ENCODE data around the gene NME2. TPM values are rescaled to one million over a fixed set of nuclear protein-coding genes. Genes with fewer than 3 reads are reported as not detected.
A peak's percentile ranks its signal among the peaks of the same experiment; 100 is the strongest.
"Not testable (repeated sequence)": the region's sequence is repeated elsewhere in the genome, so short reads cannot be mapped to it uniquely, and the experiment has no call there.

Gene NME2
- polyA plus RNA-seq, 5 donors, result 259 to 326 (median 276) TPM

GRCh38 chr17:51144266-51145022 lies 21.8 kb upstream of the NME2 start:
- DNase-seq, result no peak

- no peak for DNase-seq
These were observed 18.6 kb upstream of the NME2 start for GRCh38 chr17:51147650-51148049.

- no peak for DNase-seq
These were observed 17.0 kb upstream of the NME2 start for GRCh38 chr17:51149163-51149562.

- DNase-seq, result no peak
These were observed 15.3 kb upstream of the NME2 start for GRCh38 chr17:51150932-51151331.

GRCh38 chr17:51152766-51153209 lies 13.4 kb upstream of the NME2 start:
- DNase-seq, result no peak

GRCh38 chr17:51153210-51154072 lies 12.8 kb upstream of the NME2 start, which contains the start of gene NME1:
NME1 (plus strand) TSS chr17:51153559; CDS start chr17:51155655, 2,096 bp downstream.
- DNase-seq, result peak; percentile 96 to 98

- no peak for DNase-seq
These were observed 12.0 kb upstream of the NME2 start for GRCh38 chr17:51154176-51154575.

GRCh38 chr17:51155416-51155815 lies 10.8 kb upstream of the NME2 start:
- no peak for DNase-seq

GRCh38 chr17:51159604-51160003 lies 6.6 kb upstream of the NME2 start:
- DNase-seq, result no peak

GRCh38 chr17:51161541-51161940 lies 4.7 kb upstream of the NME2 start:
- DNase-seq, result no peak

GRCh38 chr17:51164911-51165679 lies 1.1 kb upstream of the NME2 start:
- no peak for DNase-seq

GRCh38 chr17:51165680-51166197 lies 472 bp upstream of the NME2 start:
- DNase-seq, result no peak

GRCh38 chr17:51166987-51167931 lies 1.0 kb downstream of the NME2 start:
- peak in 1 of 2 donors; percentile 21 for DNase-seq

GRCh38 chr17:51169340-51169739 lies 3.1 kb downstream of the NME2 start:
- DNase-seq, result no peak

GRCh38 chr17:51170736-51171135 lies 4.5 kb downstream of the NME2 start:
- DNase-seq, result no peak

- DNase-seq, result not testable (repeated sequence)
These were observed 5.8 kb downstream of the NME2 start for GRCh38 chr17:51172030-51172429.

- DNase-seq, result no peak
These were observed 14.3 kb downstream of the NME2 start for GRCh38 chr17:51180486-51180885.

GRCh38 chr17:51184124-51184523 lies 17.9 kb downstream of the NME2 start:
- no peak for DNase-seq

- DNase-seq, result no peak
These were observed 19.6 kb downstream of the NME2 start for GRCh38 chr17:51185763-51186332.

- DNase-seq, result peak; percentile 56 to 67
These were observed 22.1 kb downstream of the NME2 start for GRCh38 chr17:51188271-51188833.
